HEK293 (cell line): ENCODE data around the gene FAM83D.

Experiments used
- GFI1B ChIP-seq: fragments of 450-650 bp; formaldehyde crosslinking; IDR thresholded peaks from 2 replicates; pipeline ENCODE4 v1.5.1; 2016; ENCODE audit warnings: missing biosample characterization, missing genetic modification characterization
- HOXA7 ChIP-seq: sonication (generic); formaldehyde crosslinking; IDR thresholded peaks from 2 replicates; pipeline ENCODE4 v1.8.1; 2022; ENCODE audit warnings: missing genetic modification reagents, borderline replicate concordance
- SCRT2 ChIP-seq: fragments of 450-650 bp; formaldehyde crosslinking; IDR thresholded peaks from 2 replicates; pipeline ENCODE4 v1.5.1; 2016; ENCODE audit warnings: missing biosample characterization, missing genetic modification characterization
- TCF7L2 ChIP-seq: IDR thresholded peaks from 2 replicates; pipeline ENCODE4 v1.6.1; 2011; ENCODE audit warnings: low read depth, mild to moderate bottlenecking, inconsistent platforms, low read length, moderate library complexity, borderline replicate concordance
- TRIM28 ChIP-seq: IDR thresholded peaks from 2 replicates; pipeline ENCODE4 v1.6.1; 2011; ENCODE audit warnings: low read length, control low read depth, borderline replicate concordance
- WT1 ChIP-seq: fragments of 450-650 bp; formaldehyde crosslinking; IDR thresholded peaks from 2 replicates; pipeline ENCODE4 v1.5.1; 2016; ENCODE audit warnings: missing biosample characterization, missing genetic modification characterization
- ZBTB17 ChIP-seq: fragments of 450-650 bp; formaldehyde crosslinking; IDR thresholded peaks from 2 replicates; pipeline ENCODE4 v1.5.1; 2016; ENCODE audit warnings: missing biosample characterization, missing genetic modification characterization
- ZBTB21 ChIP-seq: fragments of 450-650 bp; formaldehyde crosslinking; IDR thresholded peaks from 2 replicates; pipeline ENCODE4 v1.5.1; 2017; ENCODE audit warnings: missing biosample characterization, missing genetic modification characterization
- ZFP37 ChIP-seq: fragments of 450-650 bp; formaldehyde crosslinking; IDR thresholded peaks from 2 replicates; pipeline ENCODE4 v1.5.1; 2016; ENCODE audit warnings: missing biosample characterization, missing genetic modification characterization
- ZFP41 ChIP-seq: fragments of 450-650 bp; formaldehyde crosslinking; IDR thresholded peaks from 2 replicates; pipeline ENCODE4 v1.5.1; 2016; ENCODE audit warnings: missing biosample characterization, missing genetic modification characterization, borderline replicate concordance
- ZNF112 ChIP-seq: fragments of 450-650 bp; formaldehyde crosslinking; IDR thresholded peaks from 2 replicates; pipeline ENCODE4 v1.5.0; 2017; ENCODE audit warnings: missing biosample characterization, missing genetic modification characterization
- ZNF155 ChIP-seq: fragments of 450-650 bp; formaldehyde crosslinking; IDR thresholded peaks from 2 replicates; pipeline ENCODE4 v1.5.1; 2016; ENCODE audit warnings: missing biosample characterization, missing genetic modification characterization
- ZNF169 ChIP-seq: fragments of 450-650 bp; formaldehyde crosslinking; IDR thresholded peaks from 2 replicates; pipeline ENCODE4 v1.5.1; 2016; ENCODE audit warnings: missing biosample characterization, missing genetic modification characterization
- ZNF175 ChIP-seq: fragments of 450-650 bp; formaldehyde crosslinking; IDR thresholded peaks from 2 replicates; pipeline ENCODE4 v1.5.1; 2016; ENCODE audit warnings: missing biosample characterization, missing genetic modification characterization
- ZNF184 ChIP-seq: fragments of 450-650 bp; IDR thresholded peaks from 2 replicates; pipeline ENCODE4 v1.5.1; 2018; ENCODE audit warnings: missing biosample characterization, mild to moderate bottlenecking, missing genetic modification characterization
- ZNF214 ChIP-seq: fragments of 450-650 bp; formaldehyde crosslinking; IDR thresholded peaks from 2 replicates; pipeline ENCODE4 v1.5.1; 2017; ENCODE audit warnings: missing biosample characterization, mild to moderate bottlenecking, missing genetic modification characterization, borderline replicate concordance
- ZNF23 ChIP-seq: fragments of 450-650 bp; formaldehyde crosslinking; IDR thresholded peaks from 2 replicates; pipeline ENCODE4 v1.5.1; 2016; ENCODE audit warnings: missing biosample characterization, missing genetic modification characterization, borderline replicate concordance
- ZNF266 ChIP-seq: fragments of 450-650 bp; formaldehyde crosslinking; IDR thresholded peaks from 2 replicates; pipeline ENCODE4 v1.5.1; 2016; ENCODE audit warnings: missing biosample characterization, missing genetic modification characterization, low read depth
- ZNF426 ChIP-seq: fragments of 450-650 bp; formaldehyde crosslinking; IDR thresholded peaks from 2 replicates; pipeline ENCODE4 v1.5.1; 2017; ENCODE audit warnings: missing biosample characterization, missing genetic modification characterization, mild to moderate bottlenecking, inconsistent platforms, moderate library complexity
- ZNF473 ChIP-seq: fragments of 450-650 bp; formaldehyde crosslinking; IDR thresholded peaks from 2 replicates; pipeline ENCODE4 v1.5.1; 2017; ENCODE audit warnings: missing biosample characterization, missing genetic modification characterization
- ZNF558 ChIP-seq: fragments of 450-650 bp; formaldehyde crosslinking; IDR thresholded peaks from 2 replicates; pipeline ENCODE4 v1.5.1; 2016; ENCODE audit warnings: missing biosample characterization, missing genetic modification characterization
- ZNF561 ChIP-seq: fragments of 450-650 bp; IDR thresholded peaks from 2 replicates; pipeline ENCODE4 v1.5.1; 2018; ENCODE audit warnings: missing biosample characterization, missing genetic modification characterization, borderline replicate concordance
- ZNF658 ChIP-seq: fragments of 450-650 bp; formaldehyde crosslinking; IDR thresholded peaks from 2 replicates; pipeline ENCODE4; 2016; ENCODE audit warnings: missing biosample characterization, missing genetic modification characterization
- ZNF701 ChIP-seq: fragments of 450-650 bp; formaldehyde crosslinking; IDR thresholded peaks from 2 replicates; pipeline ENCODE4 v1.5.1; 2016; ENCODE audit warnings: missing biosample characterization, missing genetic modification characterization
- TF ChIP-seq, protein P1 (sequence below): fragments of 450-650 bp; formaldehyde crosslinking; IDR thresholded peaks from 2 replicates; pipeline ENCODE4 v1.5.1; 2017; ENCODE audit warnings: missing biosample characterization, missing genetic modification characterization
- TF ChIP-seq, protein P2 (sequence below): fragments of 450-650 bp; formaldehyde crosslinking; IDR thresholded peaks from 2 replicates; pipeline ENCODE4 v1.5.1; 2016; ENCODE audit warnings: missing biosample characterization, missing genetic modification characterization
- TF ChIP-seq, protein P3 (sequence below): fragments of 450-650 bp; formaldehyde crosslinking; IDR thresholded peaks from 2 replicates; pipeline ENCODE4 v1.5.1; 2017; ENCODE audit warnings: missing biosample characterization, missing genetic modification characterization
- TF ChIP-seq, protein P4 (sequence below): sonication (generic); formaldehyde crosslinking; IDR thresholded peaks from 2 replicates; pipeline ENCODE4 v1.8.1; 2022; ENCODE audit warnings: mild to moderate bottlenecking, moderate library complexity, missing genetic modification reagents
- TF ChIP-seq, protein P5 (sequence below): fragments of 450-650 bp; formaldehyde crosslinking; IDR thresholded peaks from 2 replicates; pipeline ENCODE4 v1.5.1; 2017; ENCODE audit warnings: missing biosample characterization, missing genetic modification characterization
- TF ChIP-seq, protein P6 (sequence below): fragments of 450-650 bp; formaldehyde crosslinking; IDR thresholded peaks from 2 replicates; pipeline ENCODE4 v1.5.1; 2016; ENCODE audit warnings: missing biosample characterization, missing genetic modification characterization
- TF ChIP-seq, protein P7 (sequence below): fragments of 450-650 bp; formaldehyde crosslinking; IDR thresholded peaks from 2 replicates; pipeline ENCODE4 v1.5.1; 2016; ENCODE audit warnings: missing biosample characterization, missing genetic modification characterization

FAM83D gene

DNA sequence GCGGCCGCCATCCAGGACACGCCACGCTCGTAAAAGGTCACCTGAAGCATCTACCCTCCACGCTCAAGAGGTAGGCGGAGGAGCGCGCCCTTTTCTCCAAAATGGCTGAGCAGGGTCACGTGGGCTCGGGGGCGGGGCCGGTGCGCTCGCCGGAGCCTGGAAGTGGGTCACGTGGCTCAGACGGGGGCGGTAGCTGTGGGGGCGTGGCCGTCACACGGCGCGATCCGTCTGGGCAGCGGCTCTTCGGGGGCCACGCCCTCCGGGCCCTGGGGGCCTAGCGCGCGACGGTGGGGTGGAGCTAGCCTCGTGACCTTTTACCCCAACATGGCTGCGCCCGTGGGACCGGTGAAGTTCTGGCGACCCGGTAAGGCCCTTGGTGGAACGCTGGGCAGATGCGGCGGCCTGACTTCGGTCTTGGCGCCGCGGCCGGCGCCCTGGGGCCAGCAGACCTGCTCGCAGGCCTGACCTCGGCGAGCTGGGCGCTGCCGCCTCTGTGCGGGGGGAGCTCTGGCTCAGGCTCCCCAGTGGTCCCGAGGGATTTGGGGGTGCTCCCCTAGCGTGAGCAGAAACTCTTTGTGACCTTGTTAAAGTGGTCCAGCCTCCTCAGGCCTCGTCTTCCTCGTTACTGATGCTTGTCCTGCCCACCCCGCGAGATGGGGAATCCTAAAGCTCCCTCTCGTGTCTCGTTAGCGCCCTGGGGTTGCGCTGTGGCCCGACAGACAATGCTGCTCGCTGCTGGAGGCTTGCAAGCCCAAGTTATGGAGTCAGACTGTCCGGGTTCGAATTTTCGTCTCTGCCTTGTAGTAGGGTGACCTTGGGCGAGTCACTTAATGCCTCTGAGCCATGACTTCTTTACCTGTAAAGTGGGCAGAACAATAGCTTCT lies 36.1 kb downstream of the FAM83D start, which contains the start of gene DHX35 (continued):
- no peak for TF ChIP-seq GFI1B
- TF ChIP-seq, protein P1, sequence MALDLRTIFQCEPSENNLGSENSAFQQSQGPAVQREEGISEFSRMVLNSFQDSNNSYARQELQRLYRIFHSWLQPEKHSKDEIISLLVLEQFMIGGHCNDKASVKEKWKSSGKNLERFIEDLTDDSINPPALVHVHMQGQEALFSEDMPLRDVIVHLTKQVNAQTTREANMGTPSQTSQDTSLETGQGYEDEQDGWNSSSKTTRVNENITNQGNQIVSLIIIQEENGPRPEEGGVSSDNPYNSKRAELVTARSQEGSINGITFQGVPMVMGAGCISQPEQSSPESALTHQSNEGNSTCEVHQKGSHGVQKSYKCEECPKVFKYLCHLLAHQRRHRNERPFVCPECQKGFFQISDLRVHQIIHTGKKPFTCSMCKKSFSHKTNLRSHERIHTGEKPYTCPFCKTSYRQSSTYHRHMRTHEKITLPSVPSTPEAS (tag by site-specific recombination): no peak
- no peak for TF ChIP-seq ZNF112 (tag by site-specific recombination)
- peak; percentile 48 for TF ChIP-seq ZBTB17 (tag by site-specific recombination)
- TF ChIP-seq ZBTB21: no peak
- TF ChIP-seq ZNF175: no peak
- no peak for TF ChIP-seq WT1 (tag by site-specific recombination)
- TF ChIP-seq, protein P2, sequence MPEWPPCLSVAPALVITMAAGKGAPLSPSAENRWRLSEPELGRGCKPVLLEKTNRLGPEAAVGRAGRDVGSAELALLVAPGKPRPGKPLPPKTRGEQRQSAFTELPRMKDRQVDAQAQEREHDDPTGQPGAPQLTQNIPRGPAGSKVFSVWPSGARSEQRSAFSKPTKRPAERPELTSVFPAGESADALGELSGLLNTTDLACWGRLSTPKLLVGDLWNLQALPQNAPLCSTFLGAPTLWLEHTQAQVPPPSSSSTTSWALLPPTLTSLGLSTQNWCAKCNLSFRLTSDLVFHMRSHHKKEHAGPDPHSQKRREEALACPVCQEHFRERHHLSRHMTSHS (tag by site-specific recombination): no peak
- TF ChIP-seq, protein P3, sequence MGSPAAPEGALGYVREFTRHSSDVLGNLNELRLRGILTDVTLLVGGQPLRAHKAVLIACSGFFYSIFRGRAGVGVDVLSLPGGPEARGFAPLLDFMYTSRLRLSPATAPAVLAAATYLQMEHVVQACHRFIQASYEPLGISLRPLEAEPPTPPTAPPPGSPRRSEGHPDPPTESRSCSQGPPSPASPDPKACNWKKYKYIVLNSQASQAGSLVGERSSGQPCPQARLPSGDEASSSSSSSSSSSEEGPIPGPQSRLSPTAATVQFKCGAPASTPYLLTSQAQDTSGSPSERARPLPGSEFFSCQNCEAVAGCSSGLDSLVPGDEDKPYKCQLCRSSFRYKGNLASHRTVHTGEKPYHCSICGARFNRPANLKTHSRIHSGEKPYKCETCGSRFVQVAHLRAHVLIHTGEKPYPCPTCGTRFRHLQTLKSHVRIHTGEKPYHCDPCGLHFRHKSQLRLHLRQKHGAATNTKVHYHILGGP: no peak
- TF ChIP-seq ZNF701 (tag by site-specific recombination): no peak
- TF ChIP-seq ZNF169 (tag by site-specific recombination): no peak
- no peak; the same call in 1 of the 2 replicates for TF ChIP-seq ZFP37 (tag by site-specific recombination)
- no peak for TF ChIP-seq ZNF473 (tag by site-specific recombination)
- peak; percentile 92 for TF ChIP-seq SCRT2 (tag by site-specific recombination)
- TF ChIP-seq TRIM28: 0 out of 2 replicates have a peak, but pooled peaks have one; percentile 40
- TF ChIP-seq ZNF558 (tag by site-specific recombination): no peak
- TF ChIP-seq ZNF214 (tag by site-specific recombination): no peak
- no peak for TF ChIP-seq ZNF658 (tag by site-specific recombination)
- TF ChIP-seq ZFP41 (tag by site-specific recombination): no peak
- TF ChIP-seq ZNF426 (tag by site-specific recombination): no peak
- TF ChIP-seq, protein P4, sequence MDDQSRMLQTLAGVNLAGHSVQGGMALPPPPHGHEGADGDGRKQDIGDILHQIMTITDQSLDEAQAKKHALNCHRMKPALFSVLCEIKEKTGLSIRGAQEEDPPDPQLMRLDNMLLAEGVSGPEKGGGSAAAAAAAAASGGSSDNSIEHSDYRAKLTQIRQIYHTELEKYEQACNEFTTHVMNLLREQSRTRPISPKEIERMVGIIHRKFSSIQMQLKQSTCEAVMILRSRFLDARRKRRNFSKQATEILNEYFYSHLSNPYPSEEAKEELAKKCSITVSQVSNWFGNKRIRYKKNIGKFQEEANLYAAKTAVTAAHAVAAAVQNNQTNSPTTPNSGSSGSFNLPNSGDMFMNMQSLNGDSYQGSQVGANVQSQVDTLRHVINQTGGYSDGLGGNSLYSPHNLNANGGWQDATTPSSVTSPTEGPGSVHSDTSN (CRISPR knock-in tag): no peak
- TF ChIP-seq ZNF266 (tag by site-specific recombination): no peak
- no peak for TF ChIP-seq ZNF23
- no peak for TF ChIP-seq ZNF184
- TF ChIP-seq, protein P5, sequence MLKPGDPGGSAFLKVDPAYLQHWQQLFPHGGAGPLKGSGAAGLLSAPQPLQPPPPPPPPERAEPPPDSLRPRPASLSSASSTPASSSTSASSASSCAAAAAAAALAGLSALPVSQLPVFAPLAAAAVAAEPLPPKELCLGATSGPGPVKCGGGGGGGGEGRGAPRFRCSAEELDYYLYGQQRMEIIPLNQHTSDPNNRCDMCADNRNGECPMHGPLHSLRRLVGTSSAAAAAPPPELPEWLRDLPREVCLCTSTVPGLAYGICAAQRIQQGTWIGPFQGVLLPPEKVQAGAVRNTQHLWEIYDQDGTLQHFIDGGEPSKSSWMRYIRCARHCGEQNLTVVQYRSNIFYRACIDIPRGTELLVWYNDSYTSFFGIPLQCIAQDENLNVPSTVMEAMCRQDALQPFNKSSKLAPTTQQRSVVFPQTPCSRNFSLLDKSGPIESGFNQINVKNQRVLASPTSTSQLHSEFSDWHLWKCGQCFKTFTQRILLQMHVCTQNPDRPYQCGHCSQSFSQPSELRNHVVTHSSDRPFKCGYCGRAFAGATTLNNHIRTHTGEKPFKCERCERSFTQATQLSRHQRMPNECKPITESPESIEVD (tag by site-specific recombination): no peak; the same call in 1 of the 2 replicates
- TF ChIP-seq, protein P6, sequence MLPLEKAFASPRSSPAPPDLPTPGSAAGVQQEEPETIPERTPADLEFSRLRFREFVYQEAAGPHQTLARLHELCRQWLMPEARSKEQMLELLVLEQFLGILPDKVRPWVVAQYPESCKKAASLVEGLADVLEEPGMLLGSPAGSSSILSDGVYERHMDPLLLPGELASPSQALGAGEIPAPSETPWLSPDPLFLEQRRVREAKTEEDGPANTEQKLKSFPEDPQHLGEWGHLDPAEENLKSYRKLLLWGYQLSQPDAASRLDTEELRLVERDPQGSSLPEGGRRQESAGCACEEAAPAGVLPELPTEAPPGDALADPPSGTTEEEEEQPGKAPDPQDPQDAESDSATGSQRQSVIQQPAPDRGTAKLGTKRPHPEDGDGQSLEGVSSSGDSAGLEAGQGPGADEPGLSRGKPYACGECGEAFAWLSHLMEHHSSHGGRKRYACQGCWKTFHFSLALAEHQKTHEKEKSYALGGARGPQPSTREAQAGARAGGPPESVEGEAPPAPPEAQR (tag by site-specific recombination): no peak
- peak; percentile 52 for TF ChIP-seq ZNF561
- TF ChIP-seq TCF7L2: no peak
- TF ChIP-seq, protein P7, sequence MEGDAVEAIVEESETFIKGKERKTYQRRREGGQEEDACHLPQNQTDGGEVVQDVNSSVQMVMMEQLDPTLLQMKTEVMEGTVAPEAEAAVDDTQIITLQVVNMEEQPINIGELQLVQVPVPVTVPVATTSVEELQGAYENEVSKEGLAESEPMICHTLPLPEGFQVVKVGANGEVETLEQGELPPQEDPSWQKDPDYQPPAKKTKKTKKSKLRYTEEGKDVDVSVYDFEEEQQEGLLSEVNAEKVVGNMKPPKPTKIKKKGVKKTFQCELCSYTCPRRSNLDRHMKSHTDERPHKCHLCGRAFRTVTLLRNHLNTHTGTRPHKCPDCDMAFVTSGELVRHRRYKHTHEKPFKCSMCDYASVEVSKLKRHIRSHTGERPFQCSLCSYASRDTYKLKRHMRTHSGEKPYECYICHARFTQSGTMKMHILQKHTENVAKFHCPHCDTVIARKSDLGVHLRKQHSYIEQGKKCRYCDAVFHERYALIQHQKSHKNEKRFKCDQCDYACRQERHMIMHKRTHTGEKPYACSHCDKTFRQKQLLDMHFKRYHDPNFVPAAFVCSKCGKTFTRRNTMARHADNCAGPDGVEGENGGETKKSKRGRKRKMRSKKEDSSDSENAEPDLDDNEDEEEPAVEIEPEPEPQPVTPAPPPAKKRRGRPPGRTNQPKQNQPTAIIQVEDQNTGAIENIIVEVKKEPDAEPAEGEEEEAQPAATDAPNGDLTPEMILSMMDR (tag by site-specific recombination): peak; percentile 82
- no peak for TF ChIP-seq HOXA7 (CRISPR knock-in tag)
- no peak for TF ChIP-seq ZNF155 (tag by site-specific recombination)
